Stimulated activated CD4-positive, alpha-beta T cell treated with anti-CD3 and anti-CD28 coated beads, Interleukin-15, amount 100 ng/mL, for 1 hour (primary cell): Measurements from ENCODE around the gene KRTAP9-9.
"Not testable (repeated sequence)": the region's sequence is repeated elsewhere in the genome, so short reads cannot be mapped to it uniquely, and the experiment has no call there.

ENCODE experiments used
- DNase-seq, 2 donors: peaks; one replicate each; pipeline ENCODE4 v3.0.0-alpha.2; 2020; ENCODE audit warnings: low read depth in 1 of 2, low spot score in 1 of 2

Gene KRTAP9-9

DNA sequence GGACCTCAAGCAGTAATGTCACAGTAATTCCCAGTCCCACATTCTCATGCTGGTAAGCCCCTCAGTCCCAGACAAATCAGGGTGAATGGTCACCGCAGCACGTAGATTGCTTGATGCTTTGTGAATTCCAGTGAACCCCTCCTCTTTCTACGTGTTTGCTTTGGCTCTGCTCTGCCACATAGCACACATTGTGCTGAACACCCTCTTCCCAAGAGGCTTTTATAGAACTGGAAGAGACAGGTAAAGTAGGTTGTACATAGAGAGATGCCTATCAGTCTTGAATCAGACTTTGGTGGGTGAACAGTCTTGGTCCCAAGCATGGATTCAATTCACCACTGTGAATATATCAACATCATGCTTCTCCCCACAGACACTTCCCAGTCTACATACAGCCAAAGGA is 9.4 kb downstream of the KRTAP9-9 start:
- DNase-seq = no peak

DNA sequence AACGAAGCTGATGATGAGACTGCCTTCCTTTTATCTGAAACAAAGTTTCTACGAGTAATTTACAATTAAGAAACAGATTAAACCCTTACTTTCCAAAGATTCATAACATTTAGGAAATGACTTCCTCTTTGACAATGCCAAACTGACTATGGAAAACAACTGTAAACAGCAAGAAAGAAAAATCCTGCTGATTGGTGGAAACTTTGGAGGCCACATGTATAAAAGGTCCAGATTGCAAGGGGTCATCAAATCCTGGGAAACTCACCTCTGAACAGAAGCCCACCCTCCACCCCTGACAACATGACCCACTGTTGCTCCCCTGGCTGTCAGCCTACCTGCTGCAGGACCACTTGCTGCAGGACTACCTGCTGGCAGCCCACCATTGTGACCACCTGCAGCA is 9.9 kb downstream of the KRTAP9-9 start, which contains the start of gene KRTAP9-6:
Gene KRTAP9-6, plus strand, starts transcription at position 301 of the 400 bp plus-strand sequence. Its CDS starts 0 bp downstream, at position 301.
- DNase-seq = no peak

DNA sequence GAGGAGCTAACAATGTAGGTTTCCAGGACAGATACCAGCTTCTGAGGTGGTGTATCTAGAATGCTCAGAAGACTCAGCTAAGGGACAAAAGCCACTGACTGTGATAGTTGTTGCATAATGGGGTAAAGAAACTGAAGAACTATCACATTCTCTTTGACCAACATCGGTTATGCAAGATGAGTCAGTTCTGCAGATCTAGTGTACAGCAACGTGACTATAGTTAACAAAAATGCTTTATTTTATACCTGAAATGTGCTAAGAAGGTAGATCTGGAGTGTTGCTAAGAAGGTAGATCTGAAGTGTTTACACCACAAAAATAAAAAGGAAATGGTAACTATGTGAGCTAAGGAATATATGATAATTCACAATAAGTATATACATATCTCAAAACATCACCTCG is 12.5 kb downstream of the KRTAP9-9 start:
- no peak for DNase-seq

DNA sequence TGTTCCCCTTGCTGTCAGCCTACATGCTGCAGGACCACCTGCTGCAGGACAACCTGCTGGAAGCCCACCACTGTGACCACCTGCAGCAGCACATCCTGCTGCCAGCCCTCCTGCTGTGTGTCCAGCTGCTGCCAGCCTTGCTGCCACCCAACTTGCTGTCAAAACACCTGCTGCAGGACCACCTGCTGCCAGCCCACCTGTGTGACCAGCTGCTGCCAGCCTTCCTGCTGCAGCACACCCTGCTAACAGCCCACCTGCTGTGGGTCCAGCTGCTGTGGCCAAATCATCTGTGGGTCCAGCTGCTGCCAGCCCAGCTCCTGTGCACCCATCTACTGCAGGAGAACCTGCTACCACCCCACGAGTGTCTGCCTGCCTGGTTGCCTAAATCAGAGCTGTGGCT is 16.1 kb downstream of the KRTAP9-9 start:
- not testable (repeated sequence) for DNase-seq

DNA sequence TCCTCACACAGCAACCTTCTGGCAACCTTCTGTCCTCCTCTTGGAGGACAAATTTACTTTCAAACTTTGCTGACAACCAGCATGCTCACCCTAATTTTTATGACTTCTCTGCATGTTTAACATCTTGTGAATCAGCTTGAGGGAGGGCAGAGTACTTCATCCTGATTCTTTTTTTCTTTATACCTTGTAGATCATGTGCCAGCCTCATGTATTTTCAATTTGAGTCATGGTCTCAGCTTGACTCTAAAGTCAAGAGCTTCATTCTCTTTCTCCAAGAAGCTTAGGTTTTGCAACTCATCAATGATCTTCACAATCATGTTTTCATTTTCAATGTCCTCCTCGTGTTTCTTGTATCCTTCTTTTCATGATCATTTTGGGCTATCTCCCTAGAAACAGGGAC is 16.7 kb downstream of the KRTAP9-9 start:
- DNase-seq = no peak

DNA sequence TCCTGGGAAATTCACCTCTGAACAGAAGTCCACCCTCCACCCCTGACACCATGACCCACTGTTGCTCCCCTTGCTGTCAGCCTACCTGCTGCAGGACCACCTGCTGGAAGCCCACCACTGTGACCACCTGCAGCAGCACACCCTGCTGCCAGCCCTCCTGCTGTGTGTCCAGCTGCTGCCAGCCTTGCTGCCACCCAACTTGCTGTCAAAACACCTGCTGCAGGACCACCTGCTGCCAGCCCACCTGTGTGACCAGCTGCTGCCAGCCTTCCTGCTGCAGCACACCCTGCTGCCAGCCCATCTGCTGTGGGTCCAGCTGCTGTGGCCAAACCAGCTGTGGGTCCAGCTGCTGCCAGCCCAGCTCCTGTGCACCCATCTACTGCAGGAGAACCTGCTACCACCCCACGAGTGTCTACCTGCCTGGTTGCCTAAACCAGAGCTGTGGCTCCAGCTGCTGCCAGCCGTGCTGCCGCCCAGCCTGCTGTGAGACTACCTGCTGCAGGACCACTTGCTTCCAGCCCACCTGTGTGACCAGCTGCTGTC is 20.5 kb downstream of the KRTAP9-9 start, which contains the start of gene KRTAP9-7:
Gene KRTAP9-7, plus strand, starts transcription at position 51 of the 543 bp plus-strand sequence. Its CDS starts 0 bp downstream, at position 51.
- not testable (repeated sequence) for DNase-seq

DNA sequence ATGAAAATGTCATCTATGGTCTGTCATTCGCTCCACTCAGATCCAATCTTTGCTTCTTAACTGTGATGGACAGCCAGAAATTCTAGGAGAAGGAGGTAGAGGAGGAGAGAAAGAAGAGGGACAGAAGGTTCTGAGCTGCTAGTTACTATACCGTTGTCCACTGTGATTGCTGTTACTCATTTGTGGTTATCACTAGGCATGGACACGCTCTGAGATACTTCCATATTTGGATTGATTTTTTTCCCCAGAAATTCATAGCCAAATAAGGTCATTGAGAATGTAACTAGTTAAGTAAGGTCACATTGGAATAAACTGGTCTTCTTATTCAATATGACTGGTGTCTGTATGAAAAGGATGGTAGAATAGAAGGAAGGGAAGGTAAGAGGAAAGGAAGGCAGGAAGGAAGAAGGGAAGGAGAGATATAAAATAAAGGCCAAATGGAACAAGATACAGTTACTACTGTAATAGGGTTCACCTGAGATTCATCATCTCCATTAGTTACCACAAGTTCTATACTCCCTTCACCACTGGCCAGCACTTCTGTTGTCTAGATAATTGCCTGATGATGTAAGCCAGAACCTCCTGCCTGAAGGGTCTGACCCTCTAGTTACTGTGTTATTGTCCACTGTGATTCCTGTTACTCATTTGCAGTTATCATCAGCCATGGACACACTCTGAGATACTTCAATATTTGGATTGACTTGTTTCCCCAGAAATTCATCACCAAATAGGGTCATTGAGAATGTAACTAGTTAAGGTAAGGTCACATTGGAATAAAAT is 23.2 kb downstream of the KRTAP9-9 start:
- DNase-seq = no peak

DNA sequence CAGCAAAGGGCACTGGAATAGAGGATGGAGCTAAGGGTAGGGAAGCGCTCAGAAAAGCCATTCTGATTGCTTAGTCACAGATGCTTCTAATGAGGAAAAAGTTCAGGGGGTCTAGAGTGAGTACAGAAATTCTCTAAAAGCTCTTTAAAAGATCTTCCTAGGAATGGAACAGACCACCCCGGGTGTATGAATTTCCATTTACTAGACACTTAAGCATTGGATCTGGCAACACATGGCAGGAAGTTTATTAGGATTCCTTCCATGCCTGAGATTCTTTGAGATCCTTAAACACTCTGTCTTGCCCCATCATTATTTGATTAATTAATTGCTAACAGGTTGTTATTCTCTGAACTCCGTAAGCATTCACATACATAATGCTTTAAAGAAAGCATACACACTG is 28.9 kb downstream of the KRTAP9-9 start:
- no peak for DNase-seq

DNA sequence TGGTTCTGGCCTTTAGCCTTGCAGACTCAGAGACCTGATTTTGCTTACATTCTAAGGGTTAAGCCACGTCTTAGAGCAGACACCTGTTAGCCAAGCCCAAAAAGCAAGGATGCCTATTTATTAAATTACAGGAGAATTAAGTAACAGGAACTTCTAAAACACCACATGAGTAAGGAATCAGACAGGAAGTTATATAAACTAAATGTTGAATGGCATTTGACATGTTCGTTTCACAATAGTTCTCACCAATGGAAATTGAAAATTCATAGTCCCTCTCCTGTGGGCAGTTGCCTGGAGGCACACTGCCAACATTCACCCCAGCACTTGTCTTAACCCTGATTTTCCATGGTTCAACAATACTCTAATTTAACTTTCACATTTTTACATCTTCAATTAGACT is 29.4 kb downstream of the KRTAP9-9 start:
- no peak for DNase-seq

DNA sequence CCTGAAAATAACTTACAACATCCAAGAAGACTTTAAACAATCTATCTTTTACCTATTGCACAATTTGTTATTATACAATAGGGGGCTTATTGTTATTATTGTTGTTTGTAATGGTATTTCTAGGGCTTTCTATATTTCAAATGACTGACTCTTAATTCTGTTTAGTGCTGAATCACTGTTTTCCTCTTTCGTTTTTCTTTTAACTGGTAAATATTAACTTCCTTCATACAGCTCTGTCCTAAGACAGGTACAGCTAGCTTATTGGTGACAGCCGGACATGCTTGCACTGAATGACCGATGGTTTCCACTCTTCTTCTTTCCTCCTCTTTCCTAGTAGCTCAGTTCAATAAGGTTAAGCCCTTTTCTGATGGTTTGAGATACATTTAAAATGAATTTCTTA is 31.9 kb downstream of the KRTAP9-9 start:
- DNase-seq = no peak

DNA sequence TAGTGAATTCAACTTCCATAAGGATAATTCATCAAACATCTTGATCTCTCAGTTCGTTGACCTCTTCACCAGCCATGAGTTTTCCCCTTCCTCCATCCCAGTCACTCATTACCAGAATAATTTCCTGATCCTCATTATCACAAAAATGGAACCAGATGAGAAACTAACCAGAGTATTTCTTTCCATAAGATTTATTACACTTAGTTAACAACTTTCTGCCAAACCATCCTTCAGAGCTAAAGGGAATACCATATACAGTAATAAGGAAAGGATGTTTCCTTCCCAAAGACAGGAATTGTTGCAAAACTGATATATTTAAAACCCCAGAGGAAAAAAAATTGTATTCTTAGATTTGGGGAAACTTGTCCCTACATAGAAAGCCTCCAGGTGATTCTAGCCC is 38.8 kb downstream of the KRTAP9-9 start:
- DNase-seq = no peak

DNA sequence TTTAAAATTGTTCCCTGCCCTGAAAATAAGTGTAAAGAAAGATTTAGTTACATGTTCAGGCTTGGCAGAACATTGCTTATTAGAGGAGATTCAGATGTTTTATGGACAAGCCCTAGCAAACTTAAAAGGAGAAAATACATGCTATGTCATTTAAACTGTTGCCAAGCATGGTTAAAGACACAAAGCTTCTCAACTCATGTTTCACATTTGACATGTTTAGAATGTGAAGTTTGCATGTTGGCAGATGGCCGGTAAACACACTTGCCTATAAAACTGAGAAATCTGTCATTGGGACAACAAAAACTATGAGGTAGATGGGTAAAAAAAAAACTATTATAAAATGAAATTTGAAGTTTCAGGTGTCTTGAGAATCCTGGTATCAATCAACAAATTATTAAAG is 41.7 kb downstream of the KRTAP9-9 start:
- DNase-seq = no peak

DNA sequence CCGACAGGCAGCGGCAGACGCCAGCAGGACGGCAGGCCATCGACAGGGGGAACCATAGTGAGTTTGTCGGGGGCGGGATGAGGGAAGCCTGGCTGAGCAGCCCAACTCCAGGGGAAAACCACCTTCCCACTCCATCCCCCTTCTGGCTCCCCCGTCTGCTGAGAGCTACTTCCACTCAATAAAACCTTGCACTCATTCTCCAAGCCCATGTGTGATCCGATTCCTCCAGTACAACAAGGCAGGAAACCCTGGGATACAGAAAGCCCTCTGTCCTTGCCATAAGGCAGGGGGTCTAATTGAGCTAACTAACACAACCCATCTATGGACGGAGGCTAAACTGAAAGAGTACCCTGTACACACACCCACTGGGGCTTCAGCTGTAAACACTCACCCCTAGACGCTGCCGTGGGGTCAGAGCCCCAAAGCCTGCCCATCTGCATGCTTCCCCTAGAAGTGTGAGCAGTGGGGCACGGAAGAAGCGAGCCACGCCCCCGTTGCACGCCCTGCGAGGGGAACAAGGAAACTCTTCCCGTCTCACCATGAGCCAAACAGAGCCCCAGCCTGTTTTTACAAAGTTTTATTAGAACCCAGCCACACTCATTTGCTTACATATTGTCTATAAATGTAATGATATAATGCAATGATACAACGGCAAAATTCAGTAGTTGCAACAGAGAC is 43.4 kb downstream of the KRTAP9-9 start:
- DNase-seq = no peak

DNA sequence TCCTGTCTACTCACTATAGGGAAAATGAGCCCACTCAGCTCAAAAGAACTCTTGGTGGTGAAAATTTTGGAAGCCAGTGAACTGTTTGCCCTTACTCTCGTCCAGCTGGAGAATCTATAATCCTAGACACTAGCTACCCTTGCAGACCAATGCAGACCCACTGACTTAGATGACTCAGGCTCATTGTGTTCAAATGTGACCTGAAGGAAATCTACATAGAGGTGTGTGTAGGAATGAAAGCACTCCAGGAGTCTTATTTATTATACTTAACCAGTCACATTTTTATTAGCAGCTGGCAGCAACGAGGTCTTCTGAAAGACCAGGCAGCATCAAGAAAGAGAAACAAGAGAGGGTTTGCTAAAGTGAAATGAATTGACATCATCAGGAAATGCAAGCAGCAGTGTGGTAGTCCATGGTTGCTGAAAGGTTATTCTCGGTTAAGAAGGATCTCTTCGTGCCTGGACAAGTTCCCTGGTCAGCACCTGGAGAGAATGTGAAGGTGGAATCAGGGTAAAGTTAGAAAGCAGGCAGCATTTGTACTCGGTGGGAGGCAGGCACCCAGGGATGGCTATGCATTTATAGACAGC is 46.1 kb downstream of the KRTAP9-9 start:
- no peak for DNase-seq

DNA sequence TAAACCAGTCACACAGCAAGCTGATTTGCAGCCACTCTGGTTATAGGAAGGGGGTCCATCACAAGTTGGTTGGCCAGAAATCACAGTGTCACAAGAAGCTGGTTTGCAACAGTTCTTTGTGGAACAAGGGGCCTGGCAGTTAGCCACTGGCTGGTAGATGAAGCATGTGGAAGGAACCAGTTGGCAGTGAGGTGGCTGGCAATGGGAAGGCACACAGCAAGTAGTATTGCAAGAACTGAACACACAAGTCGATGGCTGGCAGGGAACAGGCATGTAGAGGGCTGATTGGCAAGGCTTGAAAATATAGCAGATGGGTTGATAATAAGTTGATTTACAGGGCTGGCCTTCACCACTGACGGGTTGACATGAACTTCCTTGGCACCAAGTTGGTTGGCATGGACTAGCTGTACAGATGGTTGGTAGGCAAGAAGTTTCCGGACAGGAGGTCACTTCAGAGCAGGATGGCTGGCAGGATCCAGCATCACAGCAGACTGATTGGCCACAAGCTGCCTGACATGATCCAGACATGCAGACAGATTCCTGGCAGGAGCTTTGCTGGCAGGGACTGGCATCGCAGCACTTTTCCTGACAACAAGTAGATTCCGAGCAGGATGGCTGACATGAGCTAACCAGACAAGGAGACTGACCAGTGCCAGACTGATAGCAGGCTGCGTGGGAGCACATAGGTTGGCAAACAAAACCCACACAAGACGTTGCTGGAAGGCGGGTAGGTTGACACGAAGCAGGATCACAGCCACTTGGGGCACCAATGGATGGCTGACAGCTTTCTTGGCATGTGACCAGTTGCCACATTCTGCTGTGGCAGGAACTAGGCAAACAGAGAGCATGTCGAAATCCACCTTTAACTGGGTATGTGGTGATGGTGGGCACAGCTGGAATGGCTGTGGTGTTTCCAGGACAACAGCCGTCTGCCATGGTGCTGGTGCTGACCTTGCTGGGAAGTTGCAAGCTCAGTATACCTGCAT is 47.0 kb downstream of the KRTAP9-9 start, which contains the start of gene KRTAP29-1:
Gene KRTAP29-1, minus strand, starts transcription at position 936 of the 986 bp plus-strand sequence. Its CDS starts 0 bp downstream, at position 936.
- no peak for DNase-seq

DNA sequence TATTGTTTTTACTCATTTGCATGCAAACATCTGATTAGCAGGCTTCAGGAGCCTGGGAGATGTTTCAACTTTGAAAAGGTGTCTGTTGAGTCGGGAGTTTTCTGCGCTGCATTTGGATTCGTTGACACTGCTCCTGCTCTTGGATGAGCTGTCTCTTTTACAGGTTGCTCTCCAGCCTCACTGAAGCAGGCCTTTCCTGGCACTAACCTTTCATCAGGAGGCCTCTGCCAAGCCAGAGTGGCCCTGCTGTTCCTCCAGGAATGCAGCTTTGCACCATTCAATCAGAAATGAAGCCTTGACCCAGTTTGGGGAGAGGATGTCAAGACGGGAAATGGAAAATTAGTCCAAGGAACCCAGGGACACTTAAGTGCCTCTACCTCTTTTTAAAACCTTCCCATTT is 47.8 kb downstream of the KRTAP9-9 start:
- DNase-seq = no peak

DNA sequence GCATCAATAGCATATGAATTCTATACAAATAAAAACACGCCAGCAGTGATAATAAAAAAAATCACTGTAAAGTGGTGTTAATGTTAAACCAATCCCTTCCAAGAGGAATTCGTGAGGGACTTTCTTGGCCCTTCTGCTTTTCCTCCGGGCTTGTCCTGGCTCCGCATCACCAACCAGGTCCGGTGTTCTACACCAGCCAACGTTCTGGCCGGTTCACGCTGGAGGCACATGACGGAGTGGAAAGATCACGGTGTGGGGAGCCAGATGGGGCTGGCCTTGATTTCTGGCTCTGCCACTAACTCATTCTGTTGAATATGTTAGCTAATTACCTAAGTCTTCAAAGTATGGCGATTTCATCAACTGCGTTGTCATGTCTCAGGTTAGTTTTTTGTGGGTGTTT is 48.9 kb downstream of the KRTAP9-9 start:
- DNase-seq = no peak
